Measurements from ENCODE around the gene MERTK. TPM values are rescaled to one million over a fixed set of nuclear protein-coding genes. Genes with fewer than 3 reads are reported as not detected.
A peak's percentile ranks its signal among the peaks of the same experiment; 100 is the strongest.

MERTK gene
- total and polyA plus RNA-seq, 2 of the 13 experiments (the other 11 are each of a cell fraction or from before 2014, with no cell fraction given), result 37.3 to 44.7 TPM

DNA sequence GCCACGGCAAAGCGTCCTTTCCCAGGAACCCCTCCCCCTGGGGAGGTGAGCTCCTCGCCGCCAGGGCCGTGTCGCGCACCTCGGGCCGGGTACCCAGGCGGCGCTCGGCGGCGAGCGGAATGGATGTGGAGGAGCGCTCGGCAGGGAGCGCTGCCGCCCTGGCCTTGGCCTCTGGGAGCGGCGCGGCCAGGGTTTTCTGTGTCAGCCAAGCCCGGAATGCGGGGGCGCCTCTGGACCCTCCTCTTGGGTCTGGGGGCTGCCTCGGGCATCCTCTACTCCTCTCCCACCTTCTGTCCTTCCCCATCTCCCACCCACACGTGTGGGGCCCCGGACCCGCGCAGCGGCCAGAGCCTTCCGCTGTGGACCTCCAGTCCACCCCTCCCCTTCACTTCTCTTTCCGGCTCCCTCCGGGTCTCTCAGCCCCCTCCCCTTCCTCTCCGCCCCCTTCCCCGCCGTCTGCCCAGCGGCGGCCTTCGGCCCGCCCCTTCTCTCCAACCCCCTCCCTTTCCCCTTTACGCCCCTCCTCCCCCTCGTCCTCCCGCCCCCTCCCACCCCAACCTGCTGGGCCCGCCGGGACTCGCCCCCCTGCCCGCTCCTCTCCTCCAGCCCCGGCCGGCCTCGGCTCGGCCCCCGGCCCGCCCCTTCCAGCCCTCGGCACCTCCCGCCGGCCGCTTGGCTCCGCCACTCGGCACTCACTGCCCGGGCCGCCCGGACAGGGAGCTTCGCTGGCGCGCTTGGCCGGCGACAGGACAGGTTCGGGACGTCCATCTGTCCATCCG lies at the start of gene MERTK (continued):
- TF ChIP-seq HNF1B (CRISPR knock-in tag; IDR thresholded peaks at IDR 0.05) (peak; percentile 93), THAP11 (CRISPR knock-in tag; IDR thresholded peaks at IDR 0.05) (peak; percentile 71), KLF11 (CRISPR knock-in tag; IDR thresholded peaks at IDR 0.05) (0 out of 2 replicates have a peak, but pooled peaks have one; percentile 75), ZNF569 (CRISPR knock-in tag; IDR thresholded peaks at IDR 0.05; ENCODE audit: borderline replicate concordance) (0 out of 2 replicates have a peak, but pooled peaks have one; percentile 25), ZNF7 (CRISPR knock-in tag; IDR thresholded peaks at IDR 0.05) (0 out of 2 replicates have a peak, but pooled peaks have one; percentile 15), CEBPG (CRISPR knock-in tag; IDR thresholded peaks at IDR 0.05) (peak; percentile 13; the same call in 1 of the 2 replicates), ZMYM4 (CRISPR knock-in tag; IDR thresholded peaks at IDR 0.05) (peak; percentile 61), ZSCAN21 (CRISPR knock-in tag; IDR thresholded peaks at IDR 0.05; ENCODE audit: borderline replicate concordance) (peak; percentile 49), HMG20A (CRISPR knock-in tag; IDR thresholded peaks at IDR 0.05; ENCODE audit: borderline replicate concordance) (no peak), THRA (CRISPR knock-in tag; IDR thresholded peaks at IDR 0.05; ENCODE audit: borderline replicate concordance) (no peak; the same call in 1 of the 2 replicates), FOXA1 (IDR thresholded peaks at IDR 0.05) (no peak), FOXA1 (CRISPR knock-in tag; IDR thresholded peaks at IDR 0.05) (peak; percentile 30), ZNF597 (CRISPR knock-in tag; IDR thresholded peaks at IDR 0.05) (0 out of 2 replicates have a peak, but pooled peaks have one; percentile 43), JARID2 (CRISPR knock-in tag; IDR thresholded peaks at IDR 0.05; ENCODE audit: insufficient replicate concordance) (peak; percentile 89), CBFB (CRISPR knock-in tag; IDR thresholded peaks at IDR 0.05) (peak; percentile 64; the same call in 1 of the 2 replicates), ISX (CRISPR knock-in tag; conservative IDR thresholded peaks at IDR 0.05) (no peak), ARID3A (IDR thresholded peaks at IDR 0.05; ENCODE audit: low read depth, low read length) (no peak), KAT7 (CRISPR knock-in tag; IDR thresholded peaks at IDR 0.05; ENCODE audit: borderline replicate concordance) (peak; percentile 97), ZNF652 (CRISPR knock-in tag; IDR thresholded peaks at IDR 0.05; ENCODE audit: borderline replicate concordance, low read depth) (no peak), MIXL1 (CRISPR knock-in tag; IDR thresholded peaks at IDR 0.05) (no peak)
- TF ChIP-seq, protein P1, sequence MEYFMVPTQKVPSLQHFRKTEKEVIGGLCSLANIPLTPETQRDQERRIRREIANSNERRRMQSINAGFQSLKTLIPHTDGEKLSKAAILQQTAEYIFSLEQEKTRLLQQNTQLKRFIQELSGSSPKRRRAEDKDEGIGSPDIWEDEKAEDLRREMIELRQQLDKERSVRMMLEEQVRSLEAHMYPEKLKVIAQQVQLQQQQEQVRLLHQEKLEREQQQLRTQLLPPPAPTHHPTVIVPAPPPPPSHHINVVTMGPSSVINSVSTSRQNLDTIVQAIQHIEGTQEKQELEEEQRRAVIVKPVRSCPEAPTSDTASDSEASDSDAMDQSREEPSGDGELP (IDR thresholded peaks at IDR 0.05; ENCODE audit: borderline replicate concordance, low read depth), result peak; percentile 49; the same call in 1 of the 2 replicates
- TF ChIP-seq, protein P2, sequence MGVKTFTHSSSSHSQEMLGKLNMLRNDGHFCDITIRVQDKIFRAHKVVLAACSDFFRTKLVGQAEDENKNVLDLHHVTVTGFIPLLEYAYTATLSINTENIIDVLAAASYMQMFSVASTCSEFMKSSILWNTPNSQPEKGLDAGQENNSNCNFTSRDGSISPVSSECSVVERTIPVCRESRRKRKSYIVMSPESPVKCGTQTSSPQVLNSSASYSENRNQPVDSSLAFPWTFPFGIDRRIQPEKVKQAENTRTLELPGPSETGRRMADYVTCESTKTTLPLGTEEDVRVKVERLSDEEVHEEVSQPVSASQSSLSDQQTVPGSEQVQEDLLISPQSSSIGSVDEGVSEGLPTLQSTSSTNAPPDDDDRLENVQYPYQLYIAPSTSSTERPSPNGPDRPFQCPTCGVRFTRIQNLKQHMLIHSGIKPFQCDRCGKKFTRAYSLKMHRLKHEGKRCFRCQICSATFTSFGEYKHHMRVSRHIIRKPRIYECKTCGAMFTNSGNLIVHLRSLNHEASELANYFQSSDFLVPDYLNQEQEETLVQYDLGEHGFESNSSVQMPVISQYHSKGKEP (CRISPR knock-in tag; IDR thresholded peaks at IDR 0.05), result no peak
